A549 (cell line): ENCODE measurements around the gene ERP44.

Experiments used
- CEBPB ChIP-seq, 2 experiments: fragments of >200 bp in 1 of 2; sonication (Bioruptor Twin) in 1 of 2; formaldehyde crosslinking in 1 of 2; IDR thresholded peaks; 2 replicates each; pipeline ENCODE4 v1.6.1; 2012 to 2016
- CTCF ChIP-seq: fragments of >200 bp; sonication (Bioruptor Twin); formaldehyde crosslinking; IDR thresholded peaks from 3 replicates; pipeline ENCODE4 v1.5.1; 2016
- EP300 ChIP-seq, 2 experiments: fragments of >200 bp; sonication (Bioruptor Twin); formaldehyde crosslinking; IDR thresholded peaks; 2 replicates in 1 of 2; 3 replicates in 1 of 2; pipeline ENCODE4 v1.6.1; 2016 to 2017
- ESRRA ChIP-seq: fragments of 150-350 bp; IDR thresholded peaks from 2 replicates; pipeline ENCODE4 v1.6.1; 2014; ENCODE audit warnings: mild to moderate bottlenecking, low read length, borderline replicate concordance
- HMGXB4 ChIP-seq: fragments of 250-450 bp; sonication (Bioruptor Pico); IDR thresholded peaks from 2 replicates; pipeline ENCODE4 v1.5.0; 2021; ENCODE audit warnings: mild to moderate bottlenecking, moderate library complexity, borderline replicate concordance
- JUN ChIP-seq, 2 experiments: fragments of >200 bp; sonication (Bioruptor Twin); formaldehyde crosslinking; IDR thresholded peaks; 2 replicates in 1 of 2; 3 replicates in 1 of 2; pipeline ENCODE4 v1.6.1; 2016 to 2017
- MAFK ChIP-seq: fragments of 450-650 bp; IDR thresholded peaks from 2 replicates; pipeline ENCODE4 v1.6.1; 2014; ENCODE audit not compliant: partially characterized antibody
- MAZ ChIP-seq: fragments of 150-350 bp; IDR thresholded peaks from 2 replicates; pipeline ENCODE4 v1.6.1; 2014; ENCODE audit warnings: antibody characterized with exemption, low read depth, low read length, borderline replicate concordance
- MYC ChIP-seq: IDR thresholded peaks from 2 replicates; pipeline ENCODE4 v1.6.1; 2012; ENCODE audit warnings: mild to moderate bottlenecking, inconsistent platforms, low read length, improper control_type of control experiment, borderline replicate concordance
- PBX3 ChIP-seq: IDR thresholded peaks from 2 replicates; pipeline ENCODE4 v1.6.1; 2012
- POLR2A ChIP-seq: IDR thresholded peaks from 2 replicates; pipeline ENCODE4 v1.6.1; 2012; ENCODE audit warnings: mild to moderate bottlenecking, low read length
- RCOR1 ChIP-seq: fragments of 150-350 bp; IDR thresholded peaks from 2 replicates; pipeline ENCODE4 v1.6.1; 2014; ENCODE audit warnings: antibody characterized with exemption, low read length, low read depth
- REST ChIP-seq: fragments of 200-600 bp; sonication (generic); IDR thresholded peaks from 2 replicates; pipeline ENCODE4 v1.6.1; 2016; ENCODE audit warnings: antibody characterized with exemption, mild to moderate bottlenecking, moderate library complexity
- SREBF2 ChIP-seq: fragments of 450-650 bp; IDR thresholded peaks from 2 replicates; pipeline ENCODE4 v1.6.1; 2014; ENCODE audit warnings: mild to moderate bottlenecking, moderate library complexity

GRCh38 chr9:100012279-100012678, 86.5 kb downstream of the ERP44 start:
- TF ChIP-seq CTCF (no peak), SREBF2 (no peak), ESRRA (no peak), POLR2A (no peak), JUN (IDR thresholded peaks at IDR 0.05) (no peak), REST (no peak), EP300 (IDR thresholded peaks at IDR 0.05) (no peak), HMGXB4 (CRISPR knock-in tag) (no peak), PBX3 (no peak), MYC (no peak), RCOR1 (no peak), CEBPB (IDR thresholded peaks at IDR 0.05) (no peak), MAFK (no peak), MAZ (no peak)
